Dedifferentiated amniotic fluid mesenchymal stem cell (primary cell): ENCODE measurements around the gene UBP1.
"Not testable (repeated sequence)": the region's sequence is repeated elsewhere in the genome, so short reads cannot be mapped to it uniquely, and the experiment has no call there.

Source experiments
- DNase-seq: peaks from one replicate; pipeline ENCODE4 v3.0.0-alpha.2; 2016; ENCODE audit errors: extremely low spot score

Gene UBP1

DNA sequence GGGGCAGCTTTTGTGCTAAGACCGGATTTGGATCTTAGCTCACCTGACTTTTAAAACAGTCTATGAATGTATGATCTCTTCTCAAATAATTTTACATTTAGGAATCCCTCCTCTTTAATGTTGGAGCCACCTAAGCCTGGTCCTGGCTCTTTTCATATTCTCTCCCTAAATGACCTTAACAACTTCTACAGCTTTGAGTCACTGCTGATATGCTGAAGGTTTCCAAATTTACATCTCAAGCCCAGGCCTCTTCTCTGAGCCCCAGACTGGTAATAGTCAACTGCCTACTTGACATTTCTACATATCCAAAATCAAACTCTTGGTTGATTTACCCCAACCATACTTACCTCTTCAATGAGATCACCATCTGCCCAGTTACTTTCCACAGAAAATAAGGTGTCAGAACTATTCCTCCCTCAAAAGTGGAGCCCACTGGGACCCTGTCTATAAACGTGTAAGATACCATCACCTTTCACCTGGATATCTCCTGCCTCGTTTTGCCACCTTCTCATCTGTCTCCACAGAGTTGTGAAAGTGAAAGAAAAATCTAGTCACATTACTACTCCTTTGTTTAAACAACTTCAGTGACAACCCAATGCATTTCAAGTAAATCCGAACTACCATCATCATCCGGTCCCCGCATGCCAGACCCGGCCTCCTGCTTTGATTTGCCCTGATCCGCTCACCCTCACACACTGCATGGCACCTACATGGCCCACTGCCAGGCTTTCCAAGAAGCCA, 48.8 kb downstream of the UBP1 start:
- no peak for DNase-seq

DNA sequence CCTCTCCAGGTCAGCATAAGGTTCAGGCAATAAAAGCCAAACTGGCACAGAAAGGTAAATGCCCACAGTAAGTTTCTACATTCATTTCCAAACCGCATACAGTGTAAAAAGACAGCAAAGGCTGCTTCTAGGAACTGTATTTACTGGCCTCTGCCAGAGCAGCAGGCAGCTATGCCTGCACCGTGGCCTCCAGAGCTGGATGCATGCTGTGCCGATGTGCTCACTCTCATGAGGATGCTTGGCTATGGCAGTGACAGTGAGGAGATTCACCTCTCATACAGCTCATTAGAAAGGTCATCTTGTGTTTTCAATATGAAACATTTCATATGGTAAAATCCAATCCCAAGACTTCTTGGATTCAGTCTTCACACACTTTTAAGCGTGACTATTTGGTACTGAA, 50.3 kb downstream of the UBP1 start:
- no peak for DNase-seq

DNA sequence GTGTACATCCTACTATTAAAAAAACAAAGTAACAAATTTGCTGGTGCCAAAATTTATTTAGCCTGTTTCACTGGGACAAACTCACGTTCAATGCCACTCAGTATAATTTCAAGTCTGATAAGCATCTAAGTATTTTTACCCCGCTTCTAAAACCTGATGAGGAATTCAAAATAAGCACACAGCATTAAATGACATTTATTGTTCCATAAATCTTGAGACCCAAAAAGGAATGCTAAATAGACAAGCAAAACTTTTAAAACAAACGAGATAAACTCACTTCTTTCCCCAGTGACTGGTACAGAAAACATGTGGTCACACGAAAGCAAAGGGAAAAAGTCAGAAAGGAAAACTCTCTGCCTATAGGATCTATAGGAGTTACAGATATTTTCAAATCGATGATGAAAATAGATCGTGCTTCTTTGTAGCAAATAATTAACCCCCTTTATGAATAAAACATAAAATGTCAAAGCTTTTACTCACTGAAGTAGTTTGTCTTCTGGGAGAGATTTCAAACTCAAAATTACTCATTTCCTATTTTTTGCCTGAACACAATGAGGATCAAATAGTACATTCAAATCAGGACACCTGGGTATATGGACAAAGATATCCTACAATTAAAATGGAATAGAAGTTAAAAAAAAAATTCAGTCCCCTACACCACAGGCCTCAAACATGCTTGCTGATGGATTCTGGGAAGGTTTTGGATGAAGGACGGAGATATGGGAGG, 51.7 kb downstream of the UBP1 start:
- no peak for DNase-seq

DNA sequence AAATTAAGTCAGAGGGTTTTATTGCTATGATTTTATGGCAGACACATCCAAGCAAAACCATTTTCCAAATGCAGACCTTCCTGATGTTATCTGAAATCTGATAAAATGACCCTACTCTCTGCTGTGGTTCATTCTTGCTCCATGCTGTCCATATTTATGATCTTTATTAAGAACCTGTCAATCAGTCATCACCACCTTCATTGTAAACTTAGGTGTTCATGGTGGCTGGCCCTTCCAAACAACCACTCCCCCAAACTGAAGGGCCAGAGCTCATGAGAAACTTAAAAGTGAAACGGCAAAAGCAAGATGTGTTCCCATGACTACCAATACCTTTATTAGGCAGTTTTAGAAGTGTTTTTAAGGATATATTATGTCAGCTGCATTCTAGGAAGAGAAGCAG, 53.6 kb downstream of the UBP1 start:
- no peak for DNase-seq

DNA sequence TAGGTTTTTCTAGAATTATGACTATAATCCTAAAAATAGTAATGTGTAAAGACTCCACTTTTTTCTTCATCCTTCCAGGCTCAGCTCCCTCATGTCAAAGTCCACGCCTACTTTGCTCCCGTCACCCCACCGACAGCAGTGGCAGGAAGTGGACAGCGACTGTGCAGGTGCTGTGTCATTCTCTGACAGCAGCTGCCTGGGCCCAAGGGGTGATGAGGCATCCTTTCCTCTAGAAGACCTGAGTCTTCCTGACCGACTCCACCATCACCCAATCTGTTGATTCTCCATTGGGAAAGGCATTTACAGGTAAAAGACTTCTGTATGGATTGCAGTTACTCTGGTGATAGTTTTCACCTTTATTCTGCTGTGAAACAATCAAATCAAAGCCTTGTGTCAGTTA, 54.8 kb downstream of the UBP1 start:
- DNase-seq = no peak

DNA sequence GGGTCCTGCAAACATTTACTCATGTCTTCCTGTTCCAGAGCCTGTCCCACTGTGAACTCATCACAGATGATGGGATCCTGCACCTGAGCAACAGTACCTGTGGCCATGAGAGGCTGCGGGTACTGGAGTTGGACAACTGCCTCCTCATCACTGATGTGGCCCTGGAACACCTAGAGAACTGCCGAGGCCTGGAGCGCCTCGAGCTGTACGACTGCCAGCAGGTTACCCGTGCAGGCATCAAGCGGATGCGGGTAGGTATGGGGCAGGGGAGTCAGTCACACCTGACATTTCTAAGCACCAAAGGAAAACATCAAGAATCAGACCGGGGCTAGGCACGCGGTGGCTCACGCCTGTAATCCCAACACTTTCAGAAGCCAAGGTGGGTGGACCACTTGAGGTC, 56.3 kb downstream of the UBP1 start:
- no peak for DNase-seq

DNA sequence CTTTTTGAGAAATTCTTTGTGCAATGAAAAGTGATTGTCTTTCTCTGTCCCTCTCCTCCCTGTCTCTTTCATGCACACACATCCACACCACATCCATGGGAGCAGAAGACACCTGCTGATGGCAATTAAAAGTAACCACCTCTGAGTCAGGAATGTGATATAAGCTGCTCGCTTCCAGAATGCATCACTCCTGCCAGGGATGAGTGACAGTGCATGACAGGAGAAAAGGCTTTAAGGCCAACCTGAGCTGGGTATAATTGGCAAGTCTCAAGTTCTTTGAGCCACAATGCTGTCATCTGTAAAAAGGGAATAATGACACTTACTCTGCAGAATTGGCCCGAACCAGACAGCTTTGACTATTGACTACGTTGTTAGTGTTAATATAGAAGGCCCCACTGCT, 59.6 kb downstream of the UBP1 start:
- no peak for DNase-seq

DNA sequence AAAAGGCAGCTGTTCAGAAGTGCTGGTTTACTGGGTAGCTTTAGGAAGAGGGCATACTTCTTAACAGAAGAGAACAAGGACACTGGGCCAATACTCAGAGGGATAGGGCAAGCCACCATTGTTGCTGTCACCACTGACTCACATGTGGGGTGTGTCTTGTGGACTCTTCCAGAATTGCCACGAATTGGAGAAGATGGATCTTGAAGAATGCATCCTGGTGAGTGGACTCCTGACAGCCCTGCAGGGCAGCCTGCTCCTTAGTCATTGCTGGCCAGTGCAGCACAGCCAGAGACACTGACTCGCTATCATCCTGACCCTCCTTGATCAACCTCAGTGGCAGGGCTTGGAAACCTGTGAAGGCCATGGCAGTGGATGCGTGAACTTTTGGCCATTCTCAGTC, 62.3 kb downstream of the UBP1 start:
- no peak for DNase-seq

DNA sequence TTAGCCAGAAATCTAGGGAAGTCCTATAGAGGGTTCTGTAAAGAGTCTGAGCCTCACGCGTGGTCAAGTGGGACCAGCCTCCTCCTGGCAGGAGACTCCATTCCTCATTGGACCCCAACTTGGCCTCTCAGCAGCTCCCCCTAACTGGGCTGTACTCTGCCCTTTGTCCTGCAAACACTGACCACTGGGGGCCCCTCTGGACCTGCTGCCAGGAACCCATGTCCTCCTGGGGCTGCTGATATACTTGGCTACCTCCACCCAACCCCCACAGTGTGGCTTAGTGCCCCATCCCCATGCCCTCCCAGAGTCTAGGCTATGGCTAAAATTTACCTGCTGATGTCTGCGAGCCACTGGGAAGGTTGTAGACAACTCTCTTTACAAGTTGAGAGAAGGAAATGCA, 62.7 kb downstream of the UBP1 start:
- no peak for DNase-seq

DNA sequence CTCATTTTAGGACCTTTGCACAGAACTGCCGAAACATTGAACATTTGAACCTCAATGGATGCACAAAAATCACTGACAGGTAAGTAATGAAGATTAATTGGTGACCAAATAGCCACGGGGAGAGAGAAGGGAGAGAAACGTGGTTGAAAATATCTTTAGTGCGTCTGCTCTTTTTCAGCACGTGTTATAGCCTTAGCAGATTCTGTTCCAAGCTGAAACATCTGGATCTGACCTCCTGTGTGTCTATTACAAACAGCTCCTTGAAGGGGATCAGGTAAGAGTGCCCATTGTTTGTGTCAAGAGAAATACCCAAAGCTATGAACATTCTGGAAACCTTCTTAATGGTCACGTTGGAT, 67.1 kb downstream of the UBP1 start:
- no peak for DNase-seq

DNA sequence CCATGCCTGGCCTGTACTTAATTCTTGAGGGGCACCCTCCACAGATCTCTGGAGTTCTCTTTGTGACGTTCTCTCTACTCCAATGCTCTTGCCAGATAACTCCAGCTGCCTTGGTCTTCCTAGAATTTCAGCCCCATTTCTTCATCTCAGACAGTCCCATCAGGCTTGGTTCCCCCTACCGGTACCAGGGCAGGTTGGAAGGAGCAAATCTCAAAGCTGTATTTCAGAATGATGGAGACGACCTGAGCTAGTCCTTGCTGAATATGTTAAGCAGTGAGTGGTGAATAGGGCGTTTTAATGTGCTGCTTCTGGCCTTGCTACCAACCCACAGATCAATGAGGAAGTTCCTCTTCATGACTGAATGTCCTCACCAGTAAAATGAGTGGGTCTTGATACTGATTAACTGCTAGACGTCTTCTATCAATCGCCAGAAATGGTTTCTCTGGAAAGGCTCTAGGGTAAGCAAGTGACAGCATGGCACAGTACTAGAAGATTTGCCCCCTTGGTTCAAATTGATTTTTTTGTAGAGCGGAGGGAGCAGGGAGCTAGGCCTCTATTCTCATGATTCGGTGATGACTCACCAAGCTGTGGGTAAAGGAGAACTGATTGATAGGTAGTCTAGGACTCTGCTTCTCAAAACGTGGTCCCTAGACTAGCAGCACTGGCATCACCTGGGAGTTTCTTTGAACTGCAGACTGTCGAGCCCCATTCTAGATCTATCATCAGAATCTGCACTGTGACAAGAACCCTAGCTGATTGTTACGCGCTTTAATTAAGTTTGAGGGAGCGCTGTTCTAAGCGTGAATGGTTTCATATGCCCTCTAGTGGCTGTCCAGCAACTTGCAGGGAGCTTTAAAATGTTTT, 67.8 kb downstream of the UBP1 start:
- DNase-seq = peak; percentile 43

DNA sequence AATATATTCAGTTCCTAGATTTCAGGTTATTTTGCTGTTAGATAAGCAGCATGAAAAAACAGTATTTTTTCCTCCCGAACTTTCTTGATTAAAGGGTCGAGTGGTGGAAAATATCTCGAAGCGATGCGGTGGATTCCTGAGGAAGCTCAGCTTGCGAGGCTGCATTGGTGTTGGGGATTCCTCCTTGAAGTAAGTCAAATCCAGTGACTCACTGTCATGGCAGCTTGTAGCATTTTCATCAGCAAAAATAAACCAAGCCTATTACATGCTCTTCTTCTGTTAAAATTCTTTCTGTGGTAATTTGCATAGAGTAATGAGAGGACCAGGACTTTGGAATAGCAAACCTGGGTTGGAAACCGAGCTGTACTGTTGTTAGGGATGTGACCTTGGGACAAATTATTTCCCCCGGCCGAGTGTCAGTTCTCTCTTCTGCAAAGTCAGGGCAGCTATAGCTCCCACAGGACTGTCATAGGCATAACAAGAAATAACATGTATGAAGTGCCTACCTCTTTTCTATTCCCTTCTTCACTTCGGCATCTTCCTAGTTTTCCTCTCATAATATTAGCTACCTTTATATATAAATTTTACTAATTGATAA, 75.6 kb downstream of the UBP1 start:
- DNase-seq = peak; percentile 42

DNA sequence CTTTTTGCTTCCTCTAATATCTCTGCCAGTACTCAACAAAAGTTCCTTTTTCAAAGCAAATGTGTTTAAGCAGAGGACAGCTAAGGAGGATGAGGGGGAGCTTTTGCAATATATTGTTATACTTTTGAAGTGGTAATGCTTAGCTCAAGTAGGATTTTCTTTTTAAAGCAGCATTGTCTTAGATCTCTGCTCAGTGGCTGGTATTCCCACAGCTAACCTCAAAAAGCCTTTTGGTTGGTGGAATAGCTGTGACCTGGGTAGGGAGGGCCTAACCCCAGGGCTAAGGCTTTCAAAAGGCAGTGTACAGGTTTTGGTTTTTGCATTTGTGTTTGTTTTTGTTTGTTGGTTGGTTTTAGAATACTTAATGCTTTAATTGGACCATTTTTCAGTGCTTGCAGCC, 76.1 kb downstream of the UBP1 start:
- DNase-seq = no peak

DNA sequence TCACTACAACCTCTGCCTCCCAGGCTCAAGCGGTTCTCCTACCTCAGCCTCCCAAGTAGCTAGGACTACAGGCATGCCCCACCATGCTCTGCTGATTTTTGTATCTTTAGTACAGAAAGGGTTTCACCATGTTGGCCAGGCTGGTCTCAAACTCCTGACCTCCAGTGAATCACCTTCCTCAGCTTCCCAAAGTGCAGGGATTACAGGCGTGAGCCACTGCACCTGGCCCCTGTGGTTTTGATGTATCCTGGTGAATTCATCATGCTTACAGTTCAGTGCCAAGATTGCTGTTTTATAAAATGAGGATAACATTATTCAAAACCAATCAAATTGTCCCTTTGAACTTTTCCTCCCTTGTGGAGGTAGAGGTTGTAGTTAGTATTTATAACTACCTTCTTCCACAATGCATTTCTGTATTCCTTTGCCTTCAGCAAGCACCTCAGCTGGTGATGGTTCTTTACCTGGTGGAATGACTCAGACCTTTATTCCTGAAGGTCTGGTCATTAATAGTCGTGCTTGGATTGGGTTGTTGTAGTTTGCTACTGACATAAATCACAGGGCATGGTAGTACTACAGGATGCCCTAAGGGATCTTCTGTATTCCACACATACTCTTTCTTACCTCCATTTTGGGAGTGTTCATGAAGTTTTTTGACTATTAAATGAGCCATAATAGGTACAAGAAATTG, 76.9 kb downstream of the UBP1 start:
- no peak for DNase-seq

DNA sequence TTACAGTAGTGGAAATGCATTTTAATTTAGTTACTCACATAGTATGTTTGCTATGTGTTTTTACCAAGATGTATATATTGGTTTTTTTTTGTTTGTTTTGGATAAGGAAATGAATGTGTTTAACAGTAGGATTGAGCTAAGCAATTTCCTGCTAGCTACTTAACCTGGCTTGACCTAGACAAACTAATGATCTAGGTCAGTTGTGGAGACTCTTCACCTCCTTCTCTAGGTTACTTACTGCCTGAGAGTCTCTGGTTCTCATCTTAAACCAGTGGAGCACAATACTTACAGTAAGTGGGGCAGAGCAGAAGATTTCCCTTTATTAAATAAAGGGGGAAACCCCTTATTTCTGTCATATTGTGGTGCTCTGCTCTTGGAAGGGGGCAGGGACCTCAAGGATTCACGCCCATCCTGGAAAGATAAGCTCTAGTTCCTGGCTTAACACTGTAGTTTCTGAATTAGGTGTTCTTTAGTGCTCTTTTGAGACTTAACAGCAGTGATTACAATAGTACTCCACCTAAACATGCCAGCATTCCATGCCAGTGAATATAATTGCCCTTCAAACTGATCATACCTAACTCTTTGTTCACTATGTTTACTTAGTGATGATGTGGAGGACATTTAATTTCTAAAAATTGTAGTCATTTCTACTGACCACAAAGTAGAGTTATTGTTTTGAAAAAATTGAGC, 79.9 kb downstream of the UBP1 start:
- DNase-seq = peak; percentile 72

DNA sequence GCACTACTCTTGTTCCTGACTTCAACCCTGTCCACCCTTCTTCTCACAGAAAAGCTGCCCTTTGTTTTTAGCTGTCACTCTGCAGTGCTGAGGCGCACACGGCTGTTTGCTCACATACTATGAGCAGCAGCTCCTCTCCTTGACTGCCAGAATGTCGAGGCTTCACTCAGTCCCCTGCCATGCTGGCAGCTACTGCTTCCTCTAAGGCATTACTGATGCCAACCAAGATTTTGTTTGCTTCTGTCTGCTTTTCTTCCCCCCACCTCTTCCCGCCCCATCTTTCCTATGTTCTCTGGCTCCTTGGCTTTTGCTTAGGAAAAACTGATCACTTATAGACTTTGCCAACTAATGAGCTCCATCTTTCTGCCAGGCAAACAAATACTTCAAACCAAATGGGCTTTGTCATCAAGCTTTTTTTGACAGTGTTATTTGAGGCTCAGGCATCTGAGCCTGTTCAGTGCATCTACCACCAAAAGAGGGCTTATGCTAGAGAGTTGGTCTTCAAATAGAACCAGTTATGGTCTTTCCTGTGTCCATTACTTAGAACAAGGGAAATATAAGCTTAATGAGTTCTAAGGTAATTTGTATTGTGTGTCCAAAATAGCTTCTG, 81.9 kb downstream of the UBP1 start:
- no peak for DNase-seq

DNA sequence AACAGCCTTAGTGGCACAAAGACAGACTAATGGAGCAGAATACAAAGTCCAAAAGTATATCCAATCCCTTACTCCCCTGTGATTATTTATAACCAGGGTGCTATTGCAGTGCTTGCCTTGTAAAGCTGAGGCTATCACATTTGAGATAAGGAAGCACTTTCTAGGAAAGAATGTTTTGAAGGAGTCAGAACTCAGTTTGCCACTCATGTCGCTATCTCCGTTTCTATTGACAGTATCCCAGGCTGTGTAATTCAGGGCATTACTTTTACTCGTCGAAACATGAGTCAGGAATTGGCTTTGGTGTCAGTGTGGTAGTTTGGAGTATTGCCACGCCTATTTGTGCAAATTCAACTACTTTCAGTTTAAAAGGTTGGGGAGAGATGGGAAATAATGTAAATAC, 84.6 kb downstream of the UBP1 start:
- DNase-seq = no peak

DNA sequence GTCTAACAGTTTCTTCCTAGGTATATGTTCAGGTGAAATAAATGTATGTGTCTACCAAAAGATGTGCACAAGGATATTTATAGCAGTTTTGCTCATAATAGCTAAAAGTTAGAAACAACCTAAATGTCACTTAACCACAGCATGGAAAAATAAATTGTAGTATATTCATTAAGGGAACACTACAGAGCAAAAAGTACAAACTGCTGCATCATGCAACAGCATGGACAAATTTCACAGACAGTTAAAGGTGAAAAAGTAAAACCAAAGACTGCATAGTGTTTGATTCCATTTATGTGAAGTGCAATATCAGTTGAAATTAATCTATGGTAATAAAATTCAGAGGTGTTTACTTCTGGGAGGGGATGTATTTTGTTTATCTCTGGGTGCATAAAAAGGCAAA, 100.4 kb downstream of the UBP1 start:
- no peak for DNase-seq

DNA sequence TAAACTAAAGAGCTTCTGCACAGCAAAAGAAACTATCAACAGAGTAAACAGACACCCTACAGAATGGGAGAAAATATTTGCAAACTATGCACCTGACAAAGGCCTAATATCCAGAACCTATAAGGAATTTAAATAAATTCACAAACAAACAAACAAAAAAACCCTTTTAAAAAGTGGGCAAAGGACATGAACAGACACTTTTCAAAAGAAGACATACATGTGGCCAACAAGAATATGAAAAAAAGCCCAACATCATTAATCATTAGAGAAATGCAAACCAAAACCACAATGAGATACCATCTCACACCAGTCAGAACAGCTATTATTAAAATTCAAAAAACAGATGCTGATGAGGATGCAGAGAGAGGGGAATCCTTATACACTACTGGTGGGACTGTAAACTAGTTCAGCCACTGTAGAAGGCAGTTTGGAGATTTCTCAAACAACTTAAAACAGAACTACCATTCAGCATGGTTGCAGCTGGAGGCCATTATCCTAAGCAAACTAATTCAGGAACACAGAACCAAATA, 101.2 kb downstream of the UBP1 start:
- DNase-seq = not testable (repeated sequence)
